ENCODE results near the gene PRR7.

PRR7 gene

GRCh38 chr5:177504086-177505056 is 57.8 kb downstream of the PRR7 start:
- Histone ChIP-seq H3K4me3 (no peak overlapping the region), H3K27ac (no peak overlapping the region)

DNA sequence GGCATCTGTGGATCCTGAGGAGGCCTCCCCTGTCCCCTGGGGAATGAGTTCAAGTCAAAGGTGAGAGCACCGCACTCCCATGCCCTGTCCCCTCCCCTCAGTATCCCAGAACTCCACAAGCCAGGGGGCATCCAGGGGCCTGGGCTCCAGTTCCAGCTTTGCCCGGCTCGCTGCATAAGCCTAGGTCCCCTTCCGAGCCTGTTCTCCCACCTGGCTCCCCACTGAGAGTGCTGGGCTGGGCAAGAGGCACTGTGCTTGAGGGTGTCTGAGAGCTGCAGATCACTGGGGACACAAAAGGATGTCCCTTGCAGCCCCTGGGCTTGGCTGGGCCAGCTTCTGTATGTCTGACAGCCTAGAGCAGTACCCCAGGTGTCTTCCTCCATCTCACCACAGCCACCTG is 58.5 kb downstream of the PRR7 start:
- no peak overlapping the region for H3K27ac ChIP-seq
- no peak overlapping the region for H3K4me3 ChIP-seq
